Endothelial cell (in vitro differentiated cells): ENCODE data around the gene GBP3. TPM values are rescaled to one million over a fixed set of nuclear protein-coding genes. Genes with fewer than 3 reads are reported as not detected.
A peak's percentile ranks its signal among the peaks of the same experiment; 100 is the strongest.
"Not testable (repeated sequence)": the region's sequence is repeated elsewhere in the genome, so short reads cannot be mapped to it uniquely, and the experiment has no call there.

Experiments used
- DNase-seq: peaks from one replicate; pipeline ENCODE4 v3.0.0; 2021; ENCODE audit warnings: low spot score
- H3K27ac Mint-ChIP-seq: one replicate; pipeline ENCODE4 v1.8.0; 2021; ENCODE audit warnings: mixed read lengths, inconsistent platforms; ENCODE audit not compliant: unreplicated experiment
- H3K27me3 Mint-ChIP-seq: one replicate; pipeline ENCODE4 v1.8.0; 2021; ENCODE audit warnings: mild to moderate bottlenecking, moderate library complexity, mixed read lengths, inconsistent platforms; ENCODE audit not compliant: unreplicated experiment
- H3K36me3 Mint-ChIP-seq: one replicate; pipeline ENCODE4 v1.8.0; 2021; ENCODE audit warnings: mild to moderate bottlenecking, low read depth, mixed read lengths, inconsistent platforms; ENCODE audit not compliant: unreplicated experiment
- H3K4me1 Mint-ChIP-seq: one replicate; pipeline ENCODE4 v1.8.0; 2021; ENCODE audit warnings: mild to moderate bottlenecking, mixed read lengths, inconsistent platforms; ENCODE audit not compliant: unreplicated experiment
- H3K4me3 Mint-ChIP-seq: one replicate; pipeline ENCODE4 v1.8.0; 2021; ENCODE audit warnings: mild to moderate bottlenecking, mixed read lengths, inconsistent platforms; ENCODE audit not compliant: unreplicated experiment
- H3K9me3 Mint-ChIP-seq: one replicate; pipeline ENCODE4 v1.8.0; 2021; ENCODE audit warnings: mixed read lengths, inconsistent platforms; ENCODE audit not compliant: unreplicated experiment
- total RNA-seq: library from RNA; stranded (reverse); fragmentation: NEBNext Ultra II Directional; extraction: Animal tissue kit (Norgen Biotek cat#: 25700); gene quantifications from one replicate; pipeline ENCODE4 v1.2.1, GENCODE V29; 2021; ENCODE audit not compliant: unreplicated experiment
- TF ChIP-seq, protein P1 (sequence below): fragments of 200-600 bp; sonication (generic); IDR thresholded peaks from one replicate; pipeline ENCODE4 v1.5.0; 2021; ENCODE audit warnings: antibody characterized with exemption; ENCODE audit not compliant: unreplicated experiment

The GBP3 gene
- total RNA-seq, 1 donor from 2014 or later = 0.36 TPM

DNA sequence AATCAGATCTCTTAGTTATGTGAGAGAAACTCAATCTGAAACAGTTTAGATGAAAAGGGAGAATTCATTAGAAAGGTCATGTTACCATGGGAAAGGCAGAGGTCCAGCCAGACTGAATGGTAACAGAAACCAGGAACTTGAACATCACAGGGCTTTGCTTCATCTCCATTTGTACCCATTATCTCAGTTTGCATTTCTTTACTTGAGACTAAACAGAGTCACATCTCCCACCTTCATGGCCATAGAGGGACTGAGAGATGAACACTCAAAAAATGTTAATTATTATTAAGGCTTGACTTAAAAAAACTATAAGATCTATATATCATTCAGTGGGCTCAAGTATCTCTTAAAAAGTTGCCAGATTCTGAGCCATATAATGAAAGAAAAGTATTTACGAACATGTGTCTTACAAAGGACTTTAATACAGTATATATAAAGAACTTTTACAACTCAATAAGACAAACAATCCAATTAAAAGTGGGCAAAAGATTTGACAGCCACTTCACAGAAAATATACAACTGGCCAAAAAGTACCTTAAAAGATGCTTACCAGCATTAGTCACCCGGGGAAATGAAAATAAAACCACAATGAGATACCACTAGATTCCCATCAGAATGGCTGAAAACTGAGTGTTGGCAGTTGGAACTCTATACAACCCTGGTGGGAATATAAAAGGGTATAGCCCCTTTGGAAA lies 43.5 kb downstream of the GBP3 start:
- H3K4me1 Mint-ChIP-seq = peaks cover 7% of the 10 kb centered on the region
- H3K36me3 Mint-ChIP-seq = peaks cover 11% of the 10 kb centered on the region
- no peak for DNase-seq
- H3K27me3 Mint-ChIP-seq = peaks cover 2% of the 10 kb centered on the region
- H3K9me3 Mint-ChIP-seq = no peaks in the 10 kb centered on the region
- H3K4me3 Mint-ChIP-seq = no peak overlapping the region
- TF ChIP-seq, protein P1, sequence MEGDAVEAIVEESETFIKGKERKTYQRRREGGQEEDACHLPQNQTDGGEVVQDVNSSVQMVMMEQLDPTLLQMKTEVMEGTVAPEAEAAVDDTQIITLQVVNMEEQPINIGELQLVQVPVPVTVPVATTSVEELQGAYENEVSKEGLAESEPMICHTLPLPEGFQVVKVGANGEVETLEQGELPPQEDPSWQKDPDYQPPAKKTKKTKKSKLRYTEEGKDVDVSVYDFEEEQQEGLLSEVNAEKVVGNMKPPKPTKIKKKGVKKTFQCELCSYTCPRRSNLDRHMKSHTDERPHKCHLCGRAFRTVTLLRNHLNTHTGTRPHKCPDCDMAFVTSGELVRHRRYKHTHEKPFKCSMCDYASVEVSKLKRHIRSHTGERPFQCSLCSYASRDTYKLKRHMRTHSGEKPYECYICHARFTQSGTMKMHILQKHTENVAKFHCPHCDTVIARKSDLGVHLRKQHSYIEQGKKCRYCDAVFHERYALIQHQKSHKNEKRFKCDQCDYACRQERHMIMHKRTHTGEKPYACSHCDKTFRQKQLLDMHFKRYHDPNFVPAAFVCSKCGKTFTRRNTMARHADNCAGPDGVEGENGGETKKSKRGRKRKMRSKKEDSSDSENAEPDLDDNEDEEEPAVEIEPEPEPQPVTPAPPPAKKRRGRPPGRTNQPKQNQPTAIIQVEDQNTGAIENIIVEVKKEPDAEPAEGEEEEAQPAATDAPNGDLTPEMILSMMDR = no peak
- no peak overlapping the region for H3K27ac Mint-ChIP-seq

DNA sequence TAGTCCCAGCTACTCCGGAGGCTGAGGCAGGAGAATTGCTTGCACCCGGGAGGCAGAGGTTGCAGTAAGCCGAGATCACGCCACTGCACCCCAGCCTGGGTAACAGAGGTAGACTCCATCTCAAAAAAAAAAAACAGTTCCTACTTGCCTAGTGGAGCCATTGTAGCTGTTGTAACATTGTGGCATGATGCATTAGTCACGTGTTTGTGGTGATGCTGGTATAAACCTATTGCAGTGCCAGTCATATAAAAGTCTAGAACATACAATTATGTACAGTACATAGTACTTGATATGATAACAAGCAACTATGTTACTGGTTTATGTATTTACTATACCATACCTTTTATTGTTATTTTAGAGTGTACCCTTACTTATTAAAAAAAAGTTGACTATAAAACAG lies 46.4 kb downstream of the GBP3 start:
- TF ChIP-seq, protein P1 = no peak
- Mint-ChIP-seq H3K27me3 (no peaks in the 10 kb centered on the region), H3K4me3 (no peak overlapping the region), H3K27ac (no peak overlapping the region), H3K4me1 (peaks cover 11% of the 10 kb centered on the region), H3K36me3 (no peaks in the 10 kb centered on the region), H3K9me3 (no peaks in the 10 kb centered on the region)
- DNase-seq = no peak

DNA sequence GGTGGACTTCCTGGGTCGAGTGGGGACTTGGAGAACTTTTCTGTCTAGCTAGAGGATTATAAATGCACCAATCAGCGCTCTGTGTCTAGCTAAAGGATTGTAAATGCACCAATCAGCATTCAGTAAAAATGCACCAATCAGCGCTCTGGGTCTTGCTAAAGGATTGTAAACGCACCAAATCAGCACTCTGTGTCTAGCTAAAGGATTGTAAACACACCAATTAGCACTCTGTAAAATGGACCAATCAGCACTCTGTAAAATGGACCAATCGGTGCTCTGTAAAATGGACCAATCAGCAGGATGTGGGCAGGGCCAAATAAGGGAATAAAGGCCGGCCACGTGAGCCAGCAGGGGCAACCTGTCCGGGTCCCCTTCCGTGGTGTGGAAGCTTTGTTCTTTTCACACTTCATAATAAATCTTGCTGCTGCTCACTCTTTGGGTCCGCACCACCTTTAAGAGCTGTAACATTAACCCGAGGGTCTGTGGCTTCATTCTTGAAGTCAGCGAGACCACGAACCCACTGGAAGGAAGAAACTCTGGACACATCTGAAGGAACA lies 48.0 kb downstream of the GBP3 start:
- DNase-seq, H3K27ac Mint-ChIP-seq, H3K9me3 Mint-ChIP-seq, H3K4me3 Mint-ChIP-seq, H3K27me3 Mint-ChIP-seq, H3K36me3 Mint-ChIP-seq: not testable (repeated sequence)
- H3K4me1 Mint-ChIP-seq = peaks cover 16% of the 10 kb centered on the region

DNA sequence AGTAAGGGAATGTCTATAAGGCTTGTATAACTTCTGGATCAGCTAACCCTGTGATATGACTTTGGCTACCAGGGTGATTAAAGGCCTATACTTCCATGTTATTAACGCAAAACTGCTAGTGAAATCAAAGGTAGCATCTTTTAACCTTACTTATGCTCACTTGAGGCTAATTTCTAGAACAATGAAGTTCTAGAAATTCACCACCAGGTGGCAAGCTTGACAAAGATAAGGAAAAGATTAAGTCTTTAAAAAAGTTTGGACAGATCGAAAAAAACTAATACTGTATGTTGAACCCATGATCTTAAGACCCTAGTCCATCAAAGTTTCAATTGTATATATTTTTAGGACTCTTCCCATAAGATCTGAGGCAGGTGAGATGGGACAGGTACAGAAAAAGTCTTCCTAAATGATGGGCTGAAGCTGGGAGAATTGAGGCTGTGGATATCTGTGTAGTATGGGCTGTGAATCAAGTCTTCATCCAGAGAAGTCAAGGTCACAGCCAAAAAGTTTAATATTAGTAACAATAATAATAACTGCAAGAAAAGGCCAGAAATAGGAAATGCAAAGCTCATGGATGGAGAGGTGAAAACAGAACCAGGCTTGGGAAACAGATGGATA lies 49.0 kb downstream of the GBP3 start:
- H3K27ac Mint-ChIP-seq = no peak overlapping the region
- DNase-seq = no peak
- no peak overlapping the region for H3K4me3 Mint-ChIP-seq
- H3K4me1 Mint-ChIP-seq = peaks cover 16% of the 10 kb centered on the region
- TF ChIP-seq, protein P1 = peak; percentile 83
- H3K36me3 Mint-ChIP-seq = no peaks in the 10 kb centered on the region
- H3K9me3 Mint-ChIP-seq = no peaks in the 10 kb centered on the region
- no peaks in the 10 kb centered on the region for H3K27me3 Mint-ChIP-seq

DNA sequence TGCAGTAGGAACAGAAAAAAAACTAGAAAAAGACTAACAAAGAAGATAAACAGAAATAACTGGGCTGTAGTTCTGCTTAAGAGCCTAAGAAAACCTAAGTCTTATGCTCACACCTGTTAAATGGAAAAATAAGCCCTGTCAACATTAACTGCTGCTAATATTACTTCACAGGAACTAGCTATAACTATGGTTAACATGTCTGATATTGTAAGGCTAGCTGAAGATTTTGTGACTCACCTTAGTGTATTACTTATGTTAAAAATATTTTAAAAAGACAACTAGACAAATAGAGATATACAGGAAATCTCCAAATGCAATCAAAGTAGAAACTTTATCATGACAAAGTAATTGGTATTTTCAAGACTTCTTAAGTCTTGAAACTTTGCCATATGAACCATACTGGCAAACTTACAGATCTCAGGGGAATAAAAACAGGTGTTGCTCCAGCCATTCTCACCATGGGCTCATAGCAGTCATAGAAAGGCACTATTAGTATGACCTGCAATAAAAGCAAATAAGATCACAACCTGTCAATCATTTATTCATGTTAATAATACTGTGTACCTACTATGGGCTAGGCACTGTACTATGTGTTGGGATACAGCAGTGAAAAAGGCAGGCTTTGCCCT lies 60.9 kb downstream of the GBP3 start:
- H3K36me3 Mint-ChIP-seq = peaks cover 25% of the 10 kb centered on the region
- no peak overlapping the region for H3K27ac Mint-ChIP-seq
- DNase-seq = no peak
- TF ChIP-seq, protein P1 = no peak
- no peaks in the 10 kb centered on the region for H3K27me3 Mint-ChIP-seq
- peaks cover 6% of the 10 kb centered on the region for H3K4me1 Mint-ChIP-seq
- no peaks in the 10 kb centered on the region for H3K9me3 Mint-ChIP-seq
- H3K4me3 Mint-ChIP-seq = no peak overlapping the region
